Upper lobe of left lung (tissue), 6 donors: Measurements from ENCODE around the gene PANX1. TPM values are rescaled to one million over a fixed set of nuclear protein-coding genes. Genes with fewer than 3 reads are reported as not detected.

Source experiments
- ATAC-seq, 2 donors: fragments of 200-7000 bp; cut with Tn5 transposase; one replicate each; pipeline ENCODE4 v1.9.1; 2022; ENCODE audit warnings: mild to moderate bottlenecking in 2 of 2, moderate library complexity in 2 of 2; ENCODE audit not compliant: low FRiP score in 2 of 2
- DNase-seq, 2 donors: peaks; one replicate each; pipeline ENCODE4 v3.0.0-alpha.2; 2019 to 2020
- H3K27ac ChIP-seq, 4 donors: fragments of 200-600 bp; sonication (generic); one replicate each; pipeline ENCODE4 v1.5.1; 2016 to 2019
- H3K27me3 ChIP-seq, 4 donors: fragments of 200-600 bp; sonication (generic); one replicate each; pipeline ENCODE4 v1.5.1; 2017 to 2019
- H3K36me3 ChIP-seq, 4 donors: fragments of 200-600 bp; sonication (generic); one replicate each; pipeline ENCODE4 v1.5.1; 2016 to 2019
- H3K4me1 ChIP-seq, 4 donors: fragments of 200-600 bp; sonication (generic); one replicate each; pipeline ENCODE4 v1.5.1; 2018 to 2019
- H3K4me3 ChIP-seq, 4 donors: fragments of 200-600 bp; sonication (generic); one replicate each; pipeline ENCODE4 v1.5.1; 2017 to 2019; ENCODE audit warnings: mild to moderate bottlenecking in 2 of 4, moderate library complexity in 1 of 4
- H3K9me3 ChIP-seq, 4 donors: fragments of 200-600 bp; sonication (generic); one replicate each; pipeline ENCODE4 v1.5.1; 2018 to 2019
- CTCF ChIP-seq, 6 experiments: fragments of 450-650 bp in 4 of 6; fragments of 200-600 bp in 2 of 6; sonication (generic) in 2 of 6; IDR thresholded peaks; one replicate each; pipeline ENCODE4 v1.5.1; 2016 to 2019; ENCODE audit warnings: antibody characterized with exemption in 6 of 6
- EP300 ChIP-seq, 4 donors: sonication (generic); formaldehyde crosslinking; IDR thresholded peaks; one replicate each; pipeline ENCODE4 v1.5.1; 2017; ENCODE audit warnings: antibody characterized with exemption in 4 of 4, control low read depth in 2 of 4
- POLR2A ChIP-seq, 4 donors: fragments of 450-650 bp; IDR thresholded peaks; one replicate each; pipeline ENCODE4 v1.5.1; 2016 to 2017; ENCODE audit warnings: antibody characterized with exemption in 4 of 4, mild to moderate bottlenecking in 2 of 4
- POLR2AphosphoS5 ChIP-seq, 2 donors: sonication (generic); formaldehyde crosslinking; IDR thresholded peaks; one replicate each; pipeline ENCODE4 v1.5.1; 2017; ENCODE audit warnings: antibody characterized with exemption in 2 of 2
- WGBS, 2 donors: methylation state at CpG; one replicate each; pipeline ENCODE4 v1.1.5; 2017 to 2018; 5-methylcytosine and 5-hydroxymethylcytosine counted together
- total RNA-seq, 6 donors: library from RNA; depleted of rRNA in 4 of 6; stranded (reverse); fragments of >200 nt in 4 of 6; gene quantifications; one replicate each; pipeline versions ENCODE4 v1.1.0 to v1.2.1, GENCODE V29; 2016 to 2021
- donor health status: DM: no; HTN: no; CAD: no; lungs with moderate emphysema.
- donor health status: DM: no; HTN: yes; CAD: no; lungs with severe emphysema.

The PANX1 gene
- total RNA-seq, 6 donors from 2014 or later: 7.3 to 32.2 (median 17.8) TPM

- Histone ChIP-seq H3K9me3 (peaks cover 5 to 15% (median 14%) of the 10 kb centered on the region in 4 donors), H3K4me1 (no peaks in the 10 kb centered on the region), H3K4me3 (no peak overlapping the region), H3K27me3 (no peaks in the 10 kb centered on the region), H3K36me3 (no peaks in the 10 kb centered on the region), H3K27ac (no peak overlapping the region)
- no peak for DNase-seq
- no peak for ATAC-seq
- 92 to 94% methylated on average over 2 of the region's 2 CpGs for WGBS, 2 donors
- no peak for TF ChIP-seq EP300 (IDR thresholded peaks at IDR 0.05)
- TF ChIP-seq CTCF (IDR thresholded peaks at IDR 0.05): no peak
- no peak for TF ChIP-seq POLR2A (IDR thresholded peaks at IDR 0.05)
- TF ChIP-seq POLR2AphosphoS5 (IDR thresholded peaks at IDR 0.05): no peak
Measured at GRCh38 chr11:94218372-94218771, 89.7 kb downstream of the PANX1 start.

- 85% methylated on average over 5 of the region's 5 CpGs for WGBS, 2 donors
- Histone ChIP-seq H3K27ac (no peak overlapping the region), H3K9me3 (peaks cover 5 to 15% (median 14%) of the 10 kb centered on the region in 4 donors), H3K4me3 (no peak overlapping the region), H3K36me3 (no peaks in the 10 kb centered on the region), H3K27me3 (no peaks in the 10 kb centered on the region), H3K4me1 (no peaks in the 10 kb centered on the region)
- no peak for TF ChIP-seq POLR2AphosphoS5 (IDR thresholded peaks at IDR 0.05)
- TF ChIP-seq CTCF (IDR thresholded peaks at IDR 0.05): no peak
- TF ChIP-seq POLR2A (IDR thresholded peaks at IDR 0.05): no peak
- TF ChIP-seq EP300 (IDR thresholded peaks at IDR 0.05): no peak
- DNase-seq: no peak
- no peak for ATAC-seq
Measured at GRCh38 chr11:94219771-94220170, 91.1 kb downstream of the PANX1 start.

GRCh38 chr11:94224078-94224477, 95.4 kb downstream of the PANX1 start:
- ATAC-seq (no peak), DNase-seq (no peak)
- no peak overlapping the region for H3K4me3 ChIP-seq
- no peak for TF ChIP-seq POLR2AphosphoS5 (IDR thresholded peaks at IDR 0.05)
- no peak for TF ChIP-seq EP300 (IDR thresholded peaks at IDR 0.05)
- TF ChIP-seq CTCF (IDR thresholded peaks at IDR 0.05): no peak
- no peak for TF ChIP-seq POLR2A (IDR thresholded peaks at IDR 0.05)
- H3K27ac ChIP-seq: no peak overlapping the region
- H3K9me3 ChIP-seq: peaks cover 5 to 15% (median 12%) of the 10 kb centered on the region in 4 donors
- WGBS, 2 donors: 37 to 46% methylated on average over 3 of the region's 3 CpGs
- no peaks in the 10 kb centered on the region for H3K36me3 ChIP-seq
- H3K4me1 ChIP-seq: no peaks in the 10 kb centered on the region
- no peaks in the 10 kb centered on the region for H3K27me3 ChIP-seq

Other genes with a start within 250 kb of the PANX1 start
- gene HEPHL1, start 107.5 kb upstream of the PANX1 start, total RNA-seq: not detected
- gene IZUMO1R, start 175.7 kb downstream of the PANX1 start, total RNA-seq: not detected